ENCODE data around the gene DCD. TPM values are rescaled to one million over a fixed set of nuclear protein-coding genes. Genes with fewer than 3 reads are reported as not detected.

Gene DCD
- total and polyA plus RNA-seq, 9 of the 15 experiments (the other 6 are each of a cell fraction or from before 2014, with no cell fraction given): not detected

DNA sequence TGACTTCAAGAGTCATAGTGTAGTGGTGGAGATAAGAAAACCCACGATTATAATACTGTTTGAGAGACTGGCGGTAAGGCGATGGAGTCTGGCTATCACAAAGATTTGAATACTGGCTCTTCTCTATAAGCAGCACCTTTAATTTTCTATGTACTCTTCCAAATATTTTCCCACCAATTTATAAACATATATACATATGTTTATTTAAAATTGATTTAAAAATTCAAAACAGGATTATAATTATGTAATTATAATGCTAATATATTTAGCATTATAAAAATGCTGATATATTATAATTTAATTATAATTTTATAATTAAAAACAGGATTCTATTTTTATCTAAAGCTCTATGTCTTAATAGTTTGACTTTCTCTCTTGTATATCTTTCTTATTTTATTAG, 15.4 kb upstream of the DCD start:
- ChIA-PET POLR2A (interaction anchor here (1.1 kb wide), 1 partner anchor 201 kb away, joined by 3 read pairs; no protein-coding TSS in a partner anchor), CTCF (ENCODE audit: low intra/inter-chr PET ratio) (no interaction called here)

DNA sequence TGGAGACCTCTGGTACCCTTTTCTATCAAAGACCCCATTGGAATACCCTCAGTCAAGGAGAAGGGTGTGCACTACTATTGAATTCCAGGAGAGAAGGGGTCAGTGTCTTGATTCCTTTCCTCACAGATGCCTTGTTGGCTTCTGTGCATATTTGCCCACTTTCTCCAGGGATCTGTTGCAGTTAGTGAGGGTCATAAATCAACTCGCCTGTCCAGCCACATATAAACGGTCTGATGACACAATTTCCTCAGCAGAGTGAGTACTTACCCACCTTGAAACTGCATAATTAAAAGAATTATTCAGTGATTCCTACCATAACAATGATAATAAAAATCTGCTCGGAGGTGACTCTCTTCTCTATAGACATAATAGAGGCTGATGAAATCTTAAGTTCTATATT, 13.9 kb upstream of the DCD start:
- H2AFZ ChIP-seq (ENCODE audit: low read depth, low read length): no peak overlapping the region
- FAIRE-seq: no peak
- BruUV-seq (replicated peaks): no TSS peak
- H3K4me1 ChIP-seq (replicated peaks in 1 of 2; ENCODE audit: control insufficient read depth in 2 of 2, insufficient read depth in 2 of 2, low read length in 2 of 2): no peaks in the 10 kb centered on the region
- no peaks in the 10 kb centered on the region for H3K9me3 ChIP-seq (replicated peaks; ENCODE audit: control insufficient read depth, insufficient read depth, low read depth, low read length)
- H3K4me2 ChIP-seq (ENCODE audit: insufficient read depth, low read length): no peak overlapping the region
- no peak for ATAC-seq
- no peak overlapping the region for H3K4me3 ChIP-seq
- 2% methylated on average over 3 of the region's 3 CpGs for WGBS (ENCODE audit: insufficient coverage, low coverage, missing lambda C conversion rate)
- H3K79me2 ChIP-seq (ENCODE audit: control insufficient read depth, insufficient read depth, low read length): no peaks in the 10 kb centered on the region
- CTCF ChIA-PET (ENCODE audit: low intra/inter-chr PET ratio): no interaction called here
- H3K27ac ChIP-seq (ENCODE audit: extremely low read depth, low read depth, low read length): no peak overlapping the region
- no peaks in the 10 kb centered on the region for H3K9me1 ChIP-seq (ENCODE audit: control insufficient read depth, insufficient read depth, low read length)
- DNase-seq (ENCODE audit: extremely low read depth in 1 of 4, low spot score in 3 of 4): no peak
- H3K9ac ChIP-seq (ENCODE audit: insufficient read depth in 1 of 2, low read depth in 2 of 2, low read length in 2 of 2): no peak overlapping the region
- in situ Hi-C loops (cut with MboI) (no loop called here), intact Hi-C loops (cut with micrococcal nuclease) (no loop called here)
- no peak for TF ChIP-seq NFE2L1 (tag; IDR thresholded peaks at IDR 0.05; ENCODE audit: borderline replicate concordance, low read depth)
- TF ChIP-seq, protein P1, sequence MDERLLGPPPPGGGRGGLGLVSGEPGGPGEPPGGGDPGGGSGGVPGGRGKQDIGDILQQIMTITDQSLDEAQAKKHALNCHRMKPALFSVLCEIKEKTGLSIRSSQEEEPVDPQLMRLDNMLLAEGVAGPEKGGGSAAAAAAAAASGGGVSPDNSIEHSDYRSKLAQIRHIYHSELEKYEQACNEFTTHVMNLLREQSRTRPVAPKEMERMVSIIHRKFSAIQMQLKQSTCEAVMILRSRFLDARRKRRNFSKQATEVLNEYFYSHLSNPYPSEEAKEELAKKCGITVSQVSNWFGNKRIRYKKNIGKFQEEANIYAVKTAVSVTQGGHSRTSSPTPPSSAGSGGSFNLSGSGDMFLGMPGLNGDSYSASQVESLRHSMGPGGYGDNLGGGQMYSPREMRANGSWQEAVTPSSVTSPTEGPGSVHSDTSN (CRISPR knock-in tag; IDR thresholded peaks at IDR 0.05; ENCODE audit: low read depth): no peak
- TF ChIP-seq, protein P1 (tag; conservative IDR thresholded peaks at IDR 0.05; ENCODE audit: low read depth): 0 out of 2 replicates have a peak, but pooled peaks have one; percentile 21
- TF ChIP-seq HDAC2 (IDR thresholded peaks at IDR 0.05): no peak
- TF ChIP-seq MEIS2 (IDR thresholded peaks at IDR 0.05; ENCODE audit: partially characterized antibody): peak; percentile 28
- TF ChIP-seq GABPA (tag; conservative IDR thresholded peaks at IDR 0.05; ENCODE audit: low read depth): no peak
- TF ChIP-seq RFX7 (CRISPR knock-in tag; IDR thresholded peaks at IDR 0.05): no peak
- no peak for TF ChIP-seq POLR2H (tag; IDR thresholded peaks at IDR 0.05; ENCODE audit: low read depth)
- H3K27me3 ChIP-seq (ENCODE audit: control insufficient read depth in 2 of 2, insufficient read depth in 2 of 2, low read length in 2 of 2): peaks cover 10 to 14% of the 10 kb centered on the region in 2 experiments; a peak in 3 of 5 replicates
- H4K20me1 ChIP-seq (replicated peaks; ENCODE audit: control insufficient read depth, insufficient read depth, low read length): no peaks in the 10 kb centered on the region
- POLR2A ChIA-PET: no interaction called here
- H3K36me3 ChIP-seq (ENCODE audit: control insufficient read depth, insufficient read depth, low read length): no peaks in the 10 kb centered on the region

More for the DNA sequence above, 15.4 kb upstream of the DCD start:
- H2AFZ ChIP-seq (ENCODE audit: low read depth, low read length): no peak overlapping the region
- H4K20me1 ChIP-seq (replicated peaks; ENCODE audit: control insufficient read depth, insufficient read depth, low read length): no peaks in the 10 kb centered on the region
- peaks cover 0 to 4% of the 10 kb centered on the region in 2 experiments; a peak in 2 of 5 replicates for H3K27me3 ChIP-seq (ENCODE audit: control insufficient read depth in 2 of 2, insufficient read depth in 2 of 2, low read length in 2 of 2)
- FAIRE-seq: no peak
- H3K27ac ChIP-seq (ENCODE audit: extremely low read depth, low read depth, low read length): no peak overlapping the region
- TF ChIP-seq MTF1 (CRISPR knock-in tag; IDR thresholded peaks at IDR 0.05; ENCODE audit: borderline replicate concordance) (no peak), HNRNPH1 (optimal IDR thresholded peaks at IDR 0.05; ENCODE audit: low read depth, low read length) (no peak), KHSRP (IDR thresholded peaks at IDR 0.05) (no peak), POLR2AphosphoS5 (IDR thresholded peaks at IDR 0.05; ENCODE audit: control insufficient read depth, insufficient read depth, low read depth, low read length) (no peak), BHLHE40 (IDR thresholded peaks at IDR 0.05; ENCODE audit: low read length) (no peak), SMARCA5 (IDR thresholded peaks at IDR 0.05) (no peak), ZNF316 (IDR thresholded peaks at IDR 0.05) (peak; percentile 37; the same call in 1 of the 2 replicates), ZNF184 (CRISPR knock-in tag; IDR thresholded peaks at IDR 0.05) (no peak), PRMT5 (CRISPR knock-in tag; IDR thresholded peaks at IDR 0.05) (no peak), HDAC1 (IDR thresholded peaks at IDR 0.05) (no peak), ZNF217 (CRISPR knock-in tag; IDR thresholded peaks at IDR 0.05) (no peak), C11orf30 (IDR thresholded peaks at IDR 0.05; ENCODE audit: low read depth) (0 out of 2 replicates have a peak, but pooled peaks have one; percentile 14)
- TF ChIP-seq, protein P2, sequence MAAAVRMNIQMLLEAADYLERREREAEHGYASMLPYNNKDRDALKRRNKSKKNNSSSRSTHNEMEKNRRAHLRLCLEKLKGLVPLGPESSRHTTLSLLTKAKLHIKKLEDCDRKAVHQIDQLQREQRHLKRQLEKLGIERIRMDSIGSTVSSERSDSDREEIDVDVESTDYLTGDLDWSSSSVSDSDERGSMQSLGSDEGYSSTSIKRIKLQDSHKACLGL (CRISPR knock-in tag; IDR thresholded peaks at IDR 0.05; ENCODE audit: borderline replicate concordance, poor library complexity, severe bottlenecking): no peak
- H3K4me2 ChIP-seq (ENCODE audit: insufficient read depth, low read length): no peak overlapping the region
- no peak overlapping the region for H3K9ac ChIP-seq (ENCODE audit: insufficient read depth in 1 of 2, low read depth in 2 of 2, low read length in 2 of 2)
- no peaks in the 10 kb centered on the region for H3K9me1 ChIP-seq (ENCODE audit: control insufficient read depth, insufficient read depth, low read length)
- no peaks in the 10 kb centered on the region for H3K9me3 ChIP-seq (replicated peaks; ENCODE audit: control insufficient read depth, insufficient read depth, low read depth, low read length)
- intact Hi-C loops (cut with micrococcal nuclease): no loop called here
- H3K36me3 ChIP-seq (ENCODE audit: control insufficient read depth, insufficient read depth, low read length): no peaks in the 10 kb centered on the region
- H3K79me2 ChIP-seq (ENCODE audit: control insufficient read depth, insufficient read depth, low read length): no peaks in the 10 kb centered on the region
- no peak for DNase-seq (ENCODE audit: extremely low read depth in 1 of 4, low spot score in 3 of 4)
- in situ Hi-C loops (cut with MboI): no loop called here
- no peak for ATAC-seq
- 0% methylated on average over 3 of the region's 3 CpGs for WGBS (ENCODE audit: insufficient coverage, low coverage, missing lambda C conversion rate)
- H3K4me3 ChIP-seq: no peak overlapping the region
- no TSS peak for BruUV-seq (replicated peaks)
- no peaks in the 10 kb centered on the region for H3K4me1 ChIP-seq (replicated peaks in 1 of 2; ENCODE audit: control insufficient read depth in 2 of 2, insufficient read depth in 2 of 2, low read length in 2 of 2)
